Stimulated activated CD4-positive, alpha-beta T cell treated with anti-CD3 and anti-CD28 coated beads, TNF-alpha, amount 100 ng/mL, for 24 hours (primary cell): ENCODE results near the gene NRXN3.

Source experiments
- DNase-seq, 3 experiments: peaks; one replicate each; pipeline ENCODE4 v3.0.0-alpha.2; 2020; ENCODE audit warnings: low read depth in 3 of 3

The NRXN3 gene

DNA sequence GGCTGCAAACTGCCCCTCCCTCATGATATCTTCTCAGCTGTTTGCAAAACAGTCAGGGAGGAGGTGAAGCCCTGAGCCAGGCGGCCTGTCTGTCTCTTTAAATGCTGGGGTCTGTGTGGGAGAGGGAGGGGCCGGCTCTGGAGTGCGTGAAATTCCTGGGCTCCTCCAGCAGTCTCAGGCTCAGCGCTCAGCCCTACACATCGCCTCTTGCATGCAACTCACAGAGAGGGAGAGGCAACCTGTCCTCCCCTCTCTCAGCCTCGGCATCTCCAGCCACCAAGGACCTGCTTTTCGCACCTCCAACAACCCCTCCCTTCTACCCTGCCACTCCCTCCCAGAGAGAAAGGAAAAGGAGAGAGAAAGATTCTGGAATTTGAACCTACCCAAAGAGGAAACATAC, at the start of gene NRXN3:
NRXN3 (plus strand) TSS at position 171 of the 400 bp plus-strand sequence. CDS start 72,721 bp downstream, outside the sequence.
- no peak for DNase-seq

DNA sequence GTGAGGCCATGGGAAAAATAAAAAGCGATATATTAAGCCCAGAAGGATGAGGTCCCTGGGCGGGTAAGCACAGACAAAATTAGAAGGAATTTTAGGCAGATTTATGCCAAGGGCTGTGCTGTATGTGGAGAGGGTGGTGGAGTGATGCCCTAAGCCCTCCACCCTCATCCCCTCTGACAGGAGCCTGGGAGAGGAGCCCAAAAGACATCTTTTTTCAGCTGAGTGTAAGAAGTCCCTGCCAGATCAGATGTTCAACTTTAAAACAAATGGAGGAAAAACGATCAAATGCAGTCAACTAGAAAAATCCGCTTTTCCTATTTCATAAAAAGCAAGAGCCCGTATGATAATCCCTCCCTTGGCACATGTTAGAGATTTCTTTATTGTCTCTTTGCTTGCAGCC, 47.7 kb upstream of the NRXN3 start:
- no peak for DNase-seq

DNA sequence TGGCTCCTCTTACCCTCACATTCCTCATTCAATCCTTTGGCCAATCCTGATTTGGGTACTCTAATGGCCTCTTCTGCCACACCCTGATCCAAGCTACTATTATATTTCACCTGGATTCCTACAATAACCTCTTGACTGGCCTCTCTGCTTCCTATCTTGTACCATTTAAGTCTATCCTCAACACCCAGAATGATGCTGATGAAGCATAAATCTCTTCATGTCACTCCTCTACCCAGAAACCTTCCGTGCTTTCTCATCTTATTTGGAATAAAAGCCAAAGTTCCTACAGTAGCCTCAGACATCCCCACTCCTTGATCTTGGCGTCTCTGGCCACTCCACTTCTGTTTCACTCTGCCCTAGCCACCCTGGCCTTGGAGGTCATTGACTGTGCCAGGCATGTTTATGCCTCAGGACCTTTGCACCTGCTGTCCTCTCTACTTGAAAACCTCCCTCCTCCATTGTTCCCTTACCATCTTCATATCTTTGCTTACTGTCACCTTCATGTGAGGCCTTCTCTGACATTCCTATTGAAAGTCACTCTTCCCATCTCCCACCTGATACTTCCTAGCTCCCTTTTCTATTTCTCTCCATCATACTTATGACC, 46.4 kb upstream of the NRXN3 start:
- no peak for DNase-seq

DNA sequence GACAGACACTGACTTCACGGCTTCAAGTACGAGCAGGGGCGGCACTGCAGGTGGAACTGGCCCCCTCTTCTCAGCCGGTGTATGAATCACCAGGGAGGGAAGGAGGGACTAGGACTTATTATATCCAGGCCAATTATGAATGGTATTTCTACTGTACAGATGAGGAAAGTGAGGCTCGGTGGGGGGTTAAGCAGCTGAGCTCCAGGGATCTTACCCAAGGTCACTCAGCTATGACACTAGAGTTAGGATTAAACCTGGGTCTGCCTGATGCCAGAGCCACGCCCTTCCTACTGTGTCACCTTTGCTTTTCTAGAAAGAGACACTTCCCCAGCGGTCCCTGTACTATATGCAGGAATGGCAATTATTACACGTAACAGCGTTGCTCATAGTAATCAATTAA, 42.2 kb upstream of the NRXN3 start:
- no peak for DNase-seq

DNA sequence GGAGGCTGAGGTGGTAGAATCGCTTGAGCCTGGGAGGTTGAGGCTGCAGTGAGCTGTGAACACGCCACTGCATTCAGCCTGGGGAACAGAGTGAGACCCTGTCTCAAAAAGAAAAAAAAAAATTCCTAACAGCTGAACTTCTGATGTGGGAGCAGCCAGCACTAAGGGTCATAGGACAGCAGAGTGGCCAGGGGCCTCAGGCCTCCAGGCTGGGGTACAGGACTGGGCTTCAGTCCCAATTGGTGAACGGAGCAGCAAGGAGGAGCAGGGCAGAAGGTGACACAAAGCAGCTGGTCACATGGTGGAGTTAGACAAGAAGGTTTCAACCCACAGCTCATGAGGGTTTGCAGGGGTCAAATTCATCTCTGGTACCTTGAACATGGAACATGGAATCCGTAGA, 40.8 kb upstream of the NRXN3 start:
- DNase-seq: no peak

DNA sequence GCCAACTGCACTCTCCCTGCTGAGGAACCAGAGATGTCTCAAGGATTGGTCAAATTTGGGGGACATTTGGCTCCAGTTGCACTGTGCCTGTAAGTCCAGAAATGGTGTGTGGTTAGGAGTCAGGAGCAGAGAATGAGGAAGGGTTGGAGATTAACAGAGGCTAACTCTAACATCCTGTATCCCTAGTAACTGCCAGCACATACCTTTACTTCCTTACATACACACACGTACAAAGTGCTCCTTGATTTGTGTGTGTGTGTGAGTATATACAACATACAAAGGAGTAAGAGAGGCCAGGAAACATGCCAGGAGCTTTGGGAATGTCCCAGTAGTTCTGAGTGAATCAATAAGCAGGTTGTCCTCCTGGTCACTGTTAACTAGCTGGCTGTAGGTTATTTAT, 39.8 kb upstream of the NRXN3 start:
- DNase-seq: no peak

DNA sequence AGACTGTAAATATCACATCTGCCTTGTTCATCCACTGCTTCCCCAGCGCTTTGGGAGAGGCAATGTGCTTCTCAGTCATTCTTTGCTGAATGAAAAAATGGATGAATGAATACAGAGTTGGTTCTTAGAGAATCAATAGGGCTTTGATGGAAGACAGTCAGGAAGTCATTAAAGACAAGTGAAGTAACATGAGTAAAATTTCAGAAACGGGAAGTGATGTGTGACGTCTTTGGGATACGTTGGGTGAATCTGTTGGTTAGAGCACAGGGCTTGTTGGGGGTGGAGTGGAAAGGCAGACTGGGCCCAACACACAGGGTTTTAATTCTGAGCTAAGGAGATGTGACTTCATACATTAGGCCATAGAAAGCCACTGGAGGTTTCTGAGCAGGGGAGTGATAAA, 39.0 kb upstream of the NRXN3 start:
- no peak for DNase-seq

DNA sequence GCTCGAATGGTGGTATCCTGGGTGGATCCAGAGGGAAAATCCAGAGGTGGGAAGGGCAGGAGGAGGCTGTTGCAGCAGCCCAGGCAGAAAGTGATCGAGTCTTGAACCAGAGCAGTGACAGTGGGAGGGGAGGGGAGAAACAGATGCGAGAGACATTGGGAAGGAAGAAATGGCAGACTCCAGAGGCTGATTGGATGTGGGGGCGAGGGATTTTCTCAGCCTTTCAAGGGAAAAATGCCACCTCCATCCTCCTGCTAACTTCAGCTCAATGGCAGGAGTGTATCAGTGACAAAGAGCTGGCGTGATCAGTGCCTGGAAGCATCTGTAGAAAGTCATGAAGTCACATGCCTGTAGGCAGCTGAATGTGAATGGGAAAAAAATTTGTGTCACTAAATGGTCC, 38.6 kb upstream of the NRXN3 start:
- no peak for DNase-seq

DNA sequence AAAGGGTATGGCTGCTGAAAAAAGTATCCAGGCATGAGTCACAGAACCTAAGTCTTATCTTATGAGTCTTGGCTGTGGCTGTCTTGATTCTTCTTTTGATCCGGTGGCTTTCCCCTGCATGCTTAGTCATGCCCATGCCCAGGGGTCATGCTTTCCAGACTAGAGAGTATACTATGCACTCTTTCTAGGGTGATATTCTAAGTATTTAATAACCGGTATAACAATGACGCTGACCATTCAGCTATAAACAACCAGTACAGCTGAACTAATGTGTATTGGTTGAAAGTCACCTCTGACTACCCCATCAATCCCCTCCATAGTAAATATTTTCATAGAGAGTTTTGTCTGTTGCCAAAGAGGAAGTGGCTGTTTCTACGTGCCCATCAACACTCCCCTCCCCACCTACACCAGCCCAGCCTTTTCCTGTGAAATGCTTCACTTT, 34.7 kb upstream of the NRXN3 start:
- no peak for DNase-seq

DNA sequence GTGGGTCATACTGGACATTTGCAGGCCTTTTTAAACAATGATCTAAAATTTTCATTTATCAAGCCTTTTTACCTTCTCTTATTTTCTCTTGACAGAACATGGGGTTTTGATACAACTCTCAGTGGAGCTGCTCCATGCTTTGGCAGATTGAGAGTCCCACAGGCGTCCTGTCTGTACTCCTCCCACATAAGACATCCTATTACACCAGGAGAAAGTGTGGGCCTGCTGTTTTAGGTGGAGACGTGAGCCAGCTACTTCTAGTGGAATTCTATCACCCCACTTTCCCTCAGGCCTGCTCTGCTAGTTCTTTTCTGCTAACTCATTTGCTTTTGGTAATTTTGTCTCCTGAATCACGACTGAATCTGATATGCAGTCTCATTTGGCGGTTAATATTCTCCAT, 33.5 kb upstream of the NRXN3 start:
- no peak for DNase-seq

DNA sequence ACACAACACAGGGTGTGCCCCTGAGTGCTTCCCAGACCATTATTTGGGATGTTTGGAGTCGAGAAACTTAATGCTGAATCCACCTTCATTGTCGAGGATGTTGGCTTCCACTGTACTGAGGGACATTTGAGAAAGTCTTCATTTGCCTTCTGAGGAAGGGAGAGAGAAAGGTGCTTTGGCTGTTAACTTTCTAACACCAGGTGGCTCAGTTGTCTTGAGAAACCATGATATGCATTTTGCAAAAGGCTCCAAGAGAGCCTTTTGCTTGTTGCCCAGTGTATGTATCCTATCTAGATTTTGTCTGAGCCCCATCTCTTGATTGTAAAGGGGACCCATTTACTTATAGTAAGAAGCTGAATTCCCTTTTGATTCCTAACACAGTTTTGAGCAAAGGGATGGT, 28.6 kb upstream of the NRXN3 start:
- DNase-seq: no peak

DNA sequence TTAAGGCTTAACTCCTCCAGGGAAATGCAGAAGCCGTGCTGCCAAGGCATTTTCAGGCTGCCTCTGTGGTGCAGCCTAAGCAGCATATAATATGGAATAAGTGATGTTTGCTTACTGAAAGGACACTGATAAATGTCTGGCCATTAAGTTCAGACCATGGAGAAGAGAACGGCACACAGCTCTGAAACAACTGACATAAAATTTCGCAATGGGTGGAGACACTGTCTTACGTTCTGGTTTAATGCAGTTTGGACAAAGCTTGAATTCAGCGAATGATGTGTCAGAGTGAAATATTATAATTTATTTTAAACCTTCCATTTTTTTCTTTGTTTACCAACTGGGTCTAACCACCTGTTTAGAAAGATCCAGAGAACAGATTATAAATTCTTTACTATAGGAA, 27.2 kb upstream of the NRXN3 start:
- DNase-seq: no peak

DNA sequence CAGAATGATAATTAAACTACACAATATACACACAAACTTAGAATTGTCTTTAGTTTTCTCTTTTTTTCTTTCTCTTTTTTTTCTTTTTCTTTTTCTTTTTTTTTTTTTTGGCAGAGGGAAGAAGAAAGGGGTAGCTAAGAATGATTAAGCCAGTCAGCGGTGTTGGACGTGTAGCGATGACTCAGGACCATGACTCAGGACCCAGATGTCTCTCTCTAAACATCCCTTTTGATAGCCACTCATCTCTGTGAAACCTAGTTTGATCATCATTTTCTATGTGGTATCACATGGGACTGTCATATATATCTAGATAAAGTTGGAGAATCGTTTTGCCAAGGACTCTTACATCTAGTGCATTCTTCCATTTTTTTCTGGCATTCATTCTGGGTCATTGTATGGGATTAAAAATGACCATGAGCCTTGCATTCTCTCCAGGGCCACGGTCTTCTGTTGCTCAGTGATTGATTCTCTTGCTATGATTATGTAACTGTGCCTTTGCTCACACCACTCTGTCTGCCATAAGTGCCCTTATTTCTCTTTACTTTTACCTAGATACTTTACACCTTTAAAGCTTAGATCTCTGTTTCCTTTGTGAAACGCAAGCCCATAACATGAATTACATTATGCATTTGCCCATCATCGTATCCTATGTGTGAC, 26.6 kb upstream of the NRXN3 start:
- no peak for DNase-seq

DNA sequence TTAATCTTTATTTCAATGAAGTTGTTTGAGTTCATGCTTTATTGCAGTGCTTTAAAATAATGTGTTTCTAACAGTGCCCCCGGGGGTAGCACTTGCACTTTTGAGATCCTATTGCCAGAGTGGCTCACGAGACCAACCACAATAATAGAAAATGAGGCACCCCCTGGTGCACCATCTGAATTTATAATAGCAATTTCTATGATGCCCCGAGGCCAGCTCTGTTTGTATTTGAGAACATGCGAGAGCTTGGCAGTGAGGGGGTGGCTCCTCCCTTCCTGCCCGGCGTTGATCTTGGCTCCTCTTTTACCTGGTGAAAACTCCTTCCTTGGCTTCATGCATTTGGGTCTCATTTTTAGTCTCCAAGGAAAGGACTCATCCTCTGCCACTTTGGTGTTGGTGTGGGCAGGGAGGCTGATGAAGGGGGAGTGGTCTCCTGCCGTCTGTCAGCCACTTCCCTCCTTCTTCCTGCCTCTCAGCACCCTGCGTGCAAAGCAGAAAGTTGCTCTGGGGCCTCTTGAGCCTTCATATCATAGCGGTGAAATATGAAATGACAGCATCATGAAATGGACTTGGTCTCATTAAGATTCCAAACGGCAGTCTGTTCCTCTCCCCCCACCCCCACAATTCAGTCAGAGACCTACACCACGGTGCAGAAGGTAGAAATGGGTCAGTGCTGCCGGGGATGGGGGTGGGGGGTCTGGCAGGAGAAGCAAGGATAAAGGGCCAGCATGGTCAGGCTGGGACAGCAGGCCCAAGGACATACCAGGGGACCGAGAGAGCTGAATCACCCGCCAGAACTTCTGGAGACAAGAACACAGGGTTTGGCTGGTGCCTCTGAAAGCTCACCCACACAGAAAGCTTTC, 17.7 kb upstream of the NRXN3 start:
- no peak for DNase-seq

DNA sequence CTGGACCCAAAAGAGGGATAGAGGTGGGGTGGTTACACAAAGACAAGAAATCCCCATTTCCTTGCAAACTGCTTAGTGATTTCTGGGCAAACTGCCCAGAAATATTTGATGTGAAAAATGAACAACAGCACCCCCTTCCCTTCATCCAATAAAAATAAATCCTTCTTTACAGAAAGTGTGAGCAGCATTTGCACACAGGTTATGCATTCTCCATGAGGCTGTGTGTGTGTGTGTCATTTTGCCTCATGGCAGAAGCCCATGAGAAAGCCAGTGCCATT, 17.2 kb upstream of the NRXN3 start:
- no peak for DNase-seq

DNA sequence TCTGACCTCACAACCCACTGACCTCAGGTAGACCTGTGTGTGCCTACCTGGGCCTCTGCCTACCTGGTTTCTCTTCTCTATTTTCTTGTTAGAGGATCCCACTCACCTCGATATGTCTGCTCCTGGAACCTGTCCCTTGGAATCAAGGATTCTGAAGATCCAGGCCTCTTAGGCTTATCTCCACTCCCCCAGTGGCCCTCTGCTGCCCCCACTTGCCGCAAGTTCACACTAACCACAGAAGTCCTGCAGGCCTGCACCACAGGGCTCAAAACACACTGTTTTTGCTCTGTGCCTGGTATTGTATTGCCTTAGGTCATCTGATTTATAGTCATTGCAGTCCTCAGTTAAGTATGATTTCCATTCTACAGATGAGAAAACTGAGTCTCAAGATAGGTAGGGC, 15.3 kb upstream of the NRXN3 start:
- DNase-seq: no peak

DNA sequence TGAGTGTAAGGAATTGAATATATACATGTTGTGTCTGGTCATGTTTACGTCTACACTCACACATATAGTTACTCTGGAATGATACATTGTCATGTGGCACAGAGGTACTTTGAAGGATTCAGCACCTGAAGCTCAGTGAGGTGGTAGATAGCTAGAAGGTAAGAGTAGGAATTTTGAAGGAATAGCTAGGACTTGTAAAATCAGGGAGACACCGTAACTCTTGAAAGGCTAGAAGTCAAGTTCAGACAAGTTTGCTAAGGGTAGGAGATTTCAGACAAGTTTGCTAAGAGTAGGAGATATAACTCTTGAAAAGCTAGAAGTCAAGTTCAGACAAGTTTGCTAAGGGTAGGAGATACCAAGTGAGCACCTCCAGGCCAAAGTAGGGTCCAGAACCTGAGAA, 14.0 kb upstream of the NRXN3 start:
- DNase-seq: no peak

DNA sequence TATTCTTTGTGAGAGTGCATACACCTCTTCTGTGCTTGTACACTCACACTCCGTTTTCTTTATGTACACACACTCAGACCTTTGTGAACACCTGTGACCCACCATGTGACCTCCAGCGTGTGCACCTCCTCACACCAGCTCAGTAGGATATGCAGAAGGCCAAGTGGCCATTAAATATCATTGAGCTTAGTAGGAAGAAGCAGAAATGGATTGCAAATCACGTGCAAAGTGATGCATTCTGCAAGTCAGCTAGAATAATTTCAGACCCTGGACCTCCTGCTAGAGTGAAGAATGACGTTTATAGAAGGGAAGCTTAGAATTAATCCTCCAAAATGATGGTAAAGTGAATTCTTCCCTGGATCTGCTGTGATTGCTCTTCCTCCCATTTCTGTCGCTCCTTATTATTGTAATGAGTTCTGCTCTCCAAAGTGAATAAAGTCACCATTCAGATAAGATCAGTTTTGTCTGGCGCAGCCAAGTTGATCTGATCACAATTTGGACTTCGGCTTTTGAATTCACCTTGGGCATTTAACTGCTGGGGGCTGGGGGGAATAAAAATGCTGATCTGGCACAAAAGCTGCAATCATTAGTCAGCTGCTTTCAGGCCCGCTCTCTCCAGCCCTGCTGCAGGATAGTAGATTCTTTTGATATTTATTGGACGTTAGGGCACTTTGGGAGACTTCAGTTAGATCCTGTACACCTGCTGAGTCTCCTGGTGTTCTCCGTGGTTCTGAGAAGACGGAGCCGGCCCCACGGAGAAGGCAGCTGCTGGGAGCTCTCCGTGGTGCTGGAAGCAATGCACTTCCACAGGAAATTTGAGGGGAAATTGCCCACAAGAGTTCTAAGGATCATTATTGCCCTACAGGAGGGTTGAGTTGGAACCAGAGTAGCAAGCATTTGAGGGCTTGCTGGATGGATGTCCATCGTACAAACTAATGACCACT, 12.4 kb upstream of the NRXN3 start:
- no peak for DNase-seq

DNA sequence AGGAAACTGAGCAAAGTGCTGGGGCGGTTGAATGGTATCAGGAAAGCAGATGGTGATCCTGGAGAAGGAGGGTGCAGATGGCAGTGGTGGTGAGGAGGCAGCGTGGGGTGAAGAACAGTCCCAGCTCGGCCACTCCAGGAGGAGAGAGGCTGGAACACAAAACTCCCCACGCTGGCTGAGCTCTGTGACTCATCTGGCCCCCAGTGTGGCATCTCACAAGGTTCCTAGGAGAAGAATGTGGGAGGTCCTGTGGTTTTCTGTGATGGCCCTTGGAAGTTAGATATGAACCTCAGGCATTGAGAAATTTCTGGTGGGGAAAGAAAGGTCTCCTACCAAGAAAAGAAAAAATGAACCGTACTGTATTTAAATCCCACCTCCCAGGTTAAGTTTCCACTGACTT, 8.0 kb upstream of the NRXN3 start:
- DNase-seq: no peak

DNA sequence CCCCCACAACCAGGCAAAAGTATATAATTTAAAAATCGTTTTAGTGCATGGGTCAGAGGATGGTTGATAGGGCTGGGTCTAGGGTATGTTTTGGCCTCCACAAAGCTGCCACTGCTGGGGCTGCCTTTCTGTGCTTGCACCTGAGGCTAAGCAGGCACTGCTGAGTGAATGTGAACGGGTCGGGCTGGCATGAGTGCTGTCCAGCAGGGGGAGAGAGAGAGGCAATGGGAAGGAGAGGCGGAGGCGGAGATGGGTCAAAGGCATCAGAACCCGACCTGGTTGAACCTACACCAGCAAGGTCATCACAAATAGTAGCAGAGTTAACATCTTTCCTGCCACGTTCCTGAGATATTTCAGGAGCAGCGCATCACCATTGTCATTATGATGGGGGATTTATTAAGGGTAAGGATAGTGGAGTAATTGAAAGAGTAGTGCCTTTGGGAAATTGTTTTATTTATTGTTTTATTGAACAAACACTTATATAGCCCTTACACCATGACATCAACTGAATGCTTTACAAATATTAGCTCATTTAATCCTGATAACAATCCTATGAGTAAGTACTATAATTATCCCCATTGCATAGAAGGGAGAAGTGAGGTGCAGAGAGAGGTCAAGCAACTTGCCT, 5.8 kb upstream of the NRXN3 start:
- no peak for DNase-seq

DNA sequence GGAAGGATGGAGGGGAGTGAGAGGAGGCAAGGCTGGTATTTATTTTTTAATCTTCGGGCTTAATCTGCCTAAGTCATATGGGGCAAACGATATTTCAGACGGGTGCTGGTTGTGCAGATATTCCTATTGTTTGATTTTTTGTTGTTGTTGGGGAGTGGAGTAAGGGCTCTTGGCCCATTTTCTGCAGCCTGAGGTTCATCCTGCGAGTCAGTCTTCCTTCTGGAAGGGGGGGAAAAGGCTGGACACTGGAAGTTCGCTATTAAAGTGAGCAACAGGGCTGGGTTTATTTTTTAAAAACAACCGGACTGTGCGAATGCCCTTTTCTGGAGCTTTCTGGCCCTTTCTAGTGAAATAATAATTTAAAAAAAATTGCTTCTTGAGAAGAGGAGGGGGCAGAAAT, 2.3 kb downstream of the NRXN3 start:
- no peak for DNase-seq
